Small intestine (tissue), 7 donors: ENCODE data around the gene PI16. TPM values are rescaled to one million over a fixed set of nuclear protein-coding genes. Genes with fewer than 3 reads are reported as not detected.
"Not testable (repeated sequence)": the region's sequence is repeated elsewhere in the genome, so short reads cannot be mapped to it uniquely, and the experiment has no call there.

Experiments used
- DNase-seq, 2 donors: peaks; one replicate each; pipeline versions ENCODE4 v3.0.0 to v3.0.0-alpha.2; 2013
- FAIRE-seq: peaks from 2 replicates; lab custom pipeline; 2012; peaks lifted over from hg19 to GRCh38; lab: Jason Lieb, UNC
- H3K27ac ChIP-seq, 3 donors: one replicate each; pipeline ENCODE4 v1.5.1; 2013; ENCODE audit warnings: low read length in 2 of 3, mild to moderate bottlenecking in 2 of 3, control low read depth in 1 of 3, inconsistent platforms in 1 of 3, low read depth in 1 of 3, moderate library complexity in 1 of 3
- H3K27me3 ChIP-seq, 3 donors: one replicate each; pipeline ENCODE4 v1.6.1; 2013; ENCODE audit warnings: low read length in 3 of 3, inconsistent platforms in 1 of 3; ENCODE audit not compliant: control insufficient read depth in 3 of 3, insufficient read depth in 3 of 3
- H3K36me3 ChIP-seq, 3 donors: one replicate each; pipeline ENCODE4 v1.6.1; 2013; ENCODE audit warnings: low read length in 3 of 3, inconsistent platforms in 1 of 3, low read depth in 1 of 3, mild to moderate bottlenecking in 1 of 3, moderate library complexity in 1 of 3; ENCODE audit not compliant: control insufficient read depth in 3 of 3, insufficient read depth in 2 of 3
- H3K4me1 ChIP-seq, 3 donors: one replicate each; pipeline ENCODE4 v1.6.1; 2013; ENCODE audit warnings: low read length in 2 of 3, inconsistent platforms in 1 of 3, low read depth in 1 of 3, mild to moderate bottlenecking in 1 of 3, moderate library complexity in 1 of 3; ENCODE audit not compliant: control insufficient read depth in 3 of 3, insufficient read depth in 2 of 3
- H3K4me3 ChIP-seq, 3 donors: one replicate each; pipeline ENCODE4 v1.5.1; 2013; ENCODE audit warnings: low read length in 3 of 3, control low read depth in 1 of 3, inconsistent platforms in 1 of 3, low read depth in 1 of 3, mild to moderate bottlenecking in 1 of 3, moderate library complexity in 1 of 3
- H3K9me3 ChIP-seq, 2 donors: one replicate each; pipeline ENCODE4 v1.6.1; 2013; ENCODE audit warnings: low read depth in 1 of 2, low read length in 1 of 2; ENCODE audit not compliant: control insufficient read depth in 2 of 2, insufficient read depth in 1 of 2
- WGBS, 3 donors: extraction: QIAGEN DNeasy Blood & Tissue Kit; methylation state at CpG; one replicate each; pipeline ENCODE4 v1.1.7; 2013; 5-methylcytosine and 5-hydroxymethylcytosine counted together
- polyA plus RNA-seq, 4 donors: library from polyadenylated mRNA; stranded (reverse) in 3 of 4; unstranded in 1 of 4; fragments of 200-250 nt in 3 of 4; fragments of 120-200 nt in 1 of 4; gene quantifications; one replicate each; pipeline versions ENCODE4 v1.2.1 to v1.2.3, GENCODE V29; 2013
- donor health status: healthy with polysubstance abuse.
- donor health status: control.
- donor health status: control.
- donor health status: Bipolar disorder and iron deficiency.
- donor health status: healthy.

Gene PI16
- polyA plus RNA-seq, 4 donors, result 0.09 to 2.3 (median 0.27) TPM; not detected in 1

DNA sequence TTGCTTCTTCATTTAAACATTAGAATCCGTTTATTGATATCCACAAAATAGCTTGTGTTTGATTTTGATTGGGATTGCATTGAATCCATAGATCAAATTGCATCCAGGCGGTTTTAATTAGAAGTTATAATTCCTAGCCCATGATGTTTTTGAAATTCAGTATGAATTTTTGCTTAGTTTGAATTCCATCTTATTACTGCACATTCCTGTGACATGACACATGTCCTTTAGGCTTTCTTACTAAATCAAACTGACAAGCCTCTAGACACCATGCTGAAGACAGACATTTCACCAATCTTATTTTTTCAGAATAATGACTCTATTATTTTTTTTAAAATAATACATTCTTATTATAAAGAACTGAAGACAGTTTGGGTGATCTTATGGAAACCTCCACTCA lies 21.4 kb upstream of the PI16 start:
- 89 to 92% (median 91%) methylated on average over 2 of the region's 2 CpGs for WGBS, 3 donors
- H3K4me1 ChIP-seq, result no peaks in the 10 kb centered on the region
- H3K9me3 ChIP-seq, result no peaks in the 10 kb centered on the region
- FAIRE-seq (no peak), DNase-seq (no peak)
- peaks cover 0 to 2% (median 0%) of the 10 kb centered on the region in 3 donors for H3K36me3 ChIP-seq
- H3K27ac ChIP-seq, result no peak overlapping the region
- H3K27me3 ChIP-seq, result no peaks in the 10 kb centered on the region
- H3K4me3 ChIP-seq, result no peak overlapping the region

DNA sequence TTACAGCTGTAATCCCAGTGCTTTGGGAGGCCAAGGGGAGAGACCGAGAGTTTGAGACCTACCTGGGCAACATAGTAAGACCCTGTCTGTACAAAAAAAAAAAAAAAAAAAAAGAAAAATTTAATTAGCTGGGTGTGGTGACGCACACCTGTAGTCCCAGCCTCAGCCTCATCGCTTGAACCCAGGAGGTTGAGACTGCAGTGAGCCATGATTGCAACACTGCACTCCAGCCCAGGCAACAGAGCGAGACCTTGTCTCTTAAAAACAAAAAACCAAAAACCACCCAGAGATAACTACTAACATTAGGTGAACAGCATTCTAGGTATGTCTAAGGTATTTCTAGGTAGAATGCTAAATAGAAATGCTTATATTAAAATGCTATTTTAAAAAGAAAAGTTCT lies 21.0 kb upstream of the PI16 start:
- H3K36me3 ChIP-seq, result peaks cover 0 to 2% (median 0%) of the 10 kb centered on the region in 3 donors
- no peak overlapping the region for H3K27ac ChIP-seq
- DNase-seq, result no peak
- H3K9me3 ChIP-seq, result no peaks in the 10 kb centered on the region
- no peaks in the 10 kb centered on the region for H3K27me3 ChIP-seq
- no peak for FAIRE-seq
- no peaks in the 10 kb centered on the region for H3K4me1 ChIP-seq
- H3K4me3 ChIP-seq, result no peak overlapping the region
- 83 to 95% (median 92%) methylated on average over 4 of the region's 4 CpGs for WGBS, 3 donors

DNA sequence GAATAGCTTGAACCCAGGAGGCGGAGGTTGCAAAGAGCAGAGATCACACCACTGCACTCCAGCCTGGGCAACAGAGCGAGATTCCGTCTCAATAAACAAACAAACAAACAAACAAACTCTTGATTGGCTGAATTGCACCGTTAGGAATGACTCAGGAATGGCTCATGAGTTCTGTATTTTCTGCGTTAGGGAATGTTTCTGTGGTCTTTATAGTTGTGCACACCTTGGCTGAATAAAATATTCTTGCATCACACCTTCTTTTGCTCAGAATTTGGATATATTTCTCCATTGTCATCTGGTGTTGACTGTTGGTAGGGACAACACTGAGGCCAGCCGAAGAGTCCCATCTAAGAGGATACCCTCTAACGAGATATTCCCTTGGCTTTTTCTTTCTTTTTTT lies 19.6 kb upstream of the PI16 start:
- 85 to 88% (median 87%) methylated on average over 7 of the region's 7 CpGs for WGBS, 3 donors
- Histone ChIP-seq H3K27ac (no peak overlapping the region), H3K4me1 (no peaks in the 10 kb centered on the region), H3K27me3 (no peaks in the 10 kb centered on the region), H3K4me3 (no peak overlapping the region), H3K36me3 (no peaks in the 10 kb centered on the region), H3K9me3 (no peaks in the 10 kb centered on the region)
- no peak for DNase-seq
- FAIRE-seq, result no peak

DNA sequence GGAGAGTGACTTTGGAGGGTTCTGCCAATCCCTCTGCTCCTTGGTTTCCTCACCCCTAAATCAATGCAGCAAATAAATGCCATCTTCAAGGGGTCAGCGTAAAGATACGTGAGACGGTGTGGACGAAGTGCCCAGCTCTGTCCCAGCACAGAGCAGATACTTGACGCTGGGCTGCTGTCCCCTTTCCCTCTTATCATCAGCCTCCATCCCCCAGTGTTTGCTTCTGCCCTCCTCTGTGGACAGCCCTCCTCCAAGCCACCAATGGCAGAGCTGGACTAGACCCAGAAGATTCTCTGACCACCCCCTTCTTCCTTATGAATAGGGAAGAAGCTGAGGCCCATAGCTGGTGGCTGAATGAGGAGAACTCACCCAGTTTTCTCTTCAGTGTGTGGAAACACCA lies 17.7 kb upstream of the PI16 start:
- peaks cover 0 to 2% of the 10 kb centered on the region in 2 donors for H3K9me3 ChIP-seq
- H3K4me1 ChIP-seq, result no peaks in the 10 kb centered on the region
- H3K27ac ChIP-seq, result no peak overlapping the region
- H3K36me3 ChIP-seq, result no peaks in the 10 kb centered on the region
- DNase-seq (no peak), FAIRE-seq (no peak)
- no peaks in the 10 kb centered on the region for H3K27me3 ChIP-seq
- H3K4me3 ChIP-seq, result no peak overlapping the region
- 93 to 99% (median 99%) methylated on average over 5 of the region's 5 CpGs for WGBS, 3 donors

DNA sequence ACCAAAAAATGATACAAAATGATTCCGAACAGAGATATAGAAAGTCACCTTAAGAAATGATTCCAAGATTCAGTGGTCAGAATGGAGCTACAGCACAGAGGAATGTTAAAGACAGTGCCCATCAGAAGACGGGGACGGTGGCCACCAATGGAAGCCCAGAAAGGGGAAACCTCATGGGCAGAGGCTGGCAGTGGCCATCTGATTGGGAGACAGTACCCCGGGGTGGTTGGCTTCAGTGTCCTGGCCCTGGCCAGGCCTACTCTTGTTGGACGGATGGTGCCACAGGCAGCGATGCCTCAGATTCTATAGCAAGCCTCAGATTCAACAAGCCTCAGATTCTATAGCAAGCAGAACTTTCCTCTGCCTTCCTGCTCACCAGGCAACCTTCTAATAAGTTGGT lies 16.6 kb upstream of the PI16 start:
- DNase-seq, result no peak
- Histone ChIP-seq H3K9me3 (peaks cover 0 to 2% of the 10 kb centered on the region in 2 donors), H3K4me3 (no peak overlapping the region), H3K27me3 (no peaks in the 10 kb centered on the region), H3K36me3 (no peaks in the 10 kb centered on the region), H3K27ac (no peak overlapping the region), H3K4me1 (no peaks in the 10 kb centered on the region)
- 95 to 99% (median 95%) methylated on average over 6 of the region's 6 CpGs for WGBS, 3 donors
- FAIRE-seq, result no peak

DNA sequence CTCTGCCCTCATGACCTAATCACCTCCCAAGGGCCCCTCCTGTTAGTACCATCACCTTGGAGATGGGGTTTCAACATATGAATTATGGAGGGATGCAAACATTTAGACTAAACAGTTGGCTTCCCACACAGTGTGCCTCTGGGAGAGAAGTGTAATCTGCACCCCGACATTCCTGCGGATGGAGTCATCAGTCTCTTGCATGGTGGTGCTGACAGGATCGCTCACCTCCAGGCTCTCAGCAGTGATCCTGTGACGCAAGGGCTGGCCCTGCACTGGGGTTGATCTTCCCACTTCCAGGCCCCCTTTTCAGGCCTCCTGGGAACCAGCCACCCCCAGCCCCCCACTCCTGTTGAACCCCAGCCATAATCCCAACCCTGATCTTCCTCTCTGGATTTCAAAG lies 16.0 kb upstream of the PI16 start:
- no peak for FAIRE-seq
- Histone ChIP-seq H3K27ac (no peak overlapping the region), H3K4me3 (no peak overlapping the region), H3K36me3 (no peaks in the 10 kb centered on the region), H3K27me3 (no peaks in the 10 kb centered on the region), H3K9me3 (peaks cover 0 to 2% of the 10 kb centered on the region in 2 donors), H3K4me1 (no peaks in the 10 kb centered on the region)
- WGBS, 3 donors, result 91 to 96% (median 96%) methylated on average over 4 of the region's 4 CpGs
- DNase-seq, result no peak

DNA sequence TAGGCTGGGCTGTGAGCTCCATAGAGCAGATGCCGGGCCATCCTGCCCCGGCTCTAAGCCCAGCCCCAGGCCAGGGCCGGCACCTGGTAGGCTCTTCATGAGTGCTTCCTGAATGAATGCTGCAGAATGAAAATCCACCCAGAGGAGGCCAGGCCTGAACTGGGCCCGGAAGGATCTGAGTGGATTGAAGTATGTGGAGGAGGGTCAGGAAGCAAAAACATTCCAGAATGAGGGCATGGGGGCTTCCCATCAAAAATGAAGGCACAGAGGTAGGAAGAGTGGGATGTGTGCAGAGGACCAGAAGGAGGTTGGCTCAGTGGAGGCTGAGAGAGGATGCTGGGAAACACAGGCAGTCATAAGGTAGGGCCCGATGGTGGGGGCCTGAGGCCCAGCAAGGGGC lies 15.5 kb upstream of the PI16 start:
- not testable (repeated sequence) for H3K27ac ChIP-seq, H3K36me3 ChIP-seq, H3K4me3 ChIP-seq, FAIRE-seq, H3K4me1 ChIP-seq, DNase-seq, H3K9me3 ChIP-seq, H3K27me3 ChIP-seq
- WGBS, 3 donors, result 87 to 95% (median 92%) methylated on average over 5 of the region's 5 CpGs

DNA sequence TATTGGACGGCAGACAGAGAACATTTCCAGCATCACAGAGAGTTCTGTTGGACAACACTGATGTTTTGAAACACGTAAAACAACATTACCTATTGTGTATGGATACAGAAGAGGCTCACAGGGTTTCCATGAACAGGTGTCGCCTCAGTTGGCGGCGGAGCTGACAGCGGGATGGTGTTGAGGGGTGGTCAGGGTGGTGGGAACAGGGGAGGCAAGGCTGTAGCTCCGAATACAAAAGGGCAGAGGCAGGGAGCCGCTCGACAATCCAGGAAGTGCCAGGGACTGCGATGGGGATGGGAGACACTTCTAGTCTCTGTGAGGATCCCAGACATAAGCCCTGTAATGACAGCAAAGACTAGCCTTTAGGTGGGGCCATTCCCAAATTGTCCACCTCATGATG lies 14.5 kb upstream of the PI16 start:
- DNase-seq (no peak), FAIRE-seq (no peak)
- Histone ChIP-seq H3K9me3 (peaks cover 0 to 2% of the 10 kb centered on the region in 2 donors), H3K4me3 (no peak overlapping the region), H3K27ac (no peak overlapping the region), H3K4me1 (no peaks in the 10 kb centered on the region), H3K27me3 (no peaks in the 10 kb centered on the region), H3K36me3 (no peaks in the 10 kb centered on the region)
- WGBS, 3 donors, result 92 to 95% (median 93%) methylated on average over 9 to 10 of the region's 10 CpGs

DNA sequence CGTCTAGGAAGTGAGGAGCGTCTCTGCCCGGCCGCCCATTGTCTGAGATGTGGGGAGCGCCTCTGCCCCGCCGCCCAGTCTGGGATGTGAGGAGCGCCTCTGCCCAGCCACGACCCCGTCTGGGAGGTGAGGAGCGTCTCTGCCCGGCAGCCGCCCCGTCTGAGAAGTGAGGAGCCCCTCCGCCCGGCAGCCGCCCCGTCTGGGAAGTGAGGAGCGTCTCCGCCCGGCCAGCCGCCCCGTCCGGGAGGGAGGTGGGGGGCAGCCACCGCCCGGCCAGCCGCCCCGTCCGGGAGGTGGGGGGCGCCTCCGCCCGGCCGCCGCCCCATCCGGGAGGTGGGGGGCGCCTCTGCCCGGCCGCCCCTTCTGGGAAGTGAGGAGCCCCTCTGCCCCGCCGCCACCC lies 13.0 kb upstream of the PI16 start:
- not testable (repeated sequence) for H3K9me3 ChIP-seq, FAIRE-seq, H3K4me1 ChIP-seq, H3K4me3 ChIP-seq, H3K36me3 ChIP-seq, DNase-seq, H3K27ac ChIP-seq, H3K27me3 ChIP-seq
- 95 to 100% (median 96%) methylated on average over 2 to 40 of the region's 40 CpGs for WGBS, 3 donors
